HG02798 (cell line): Measurements from ENCODE around the gene SIRT7.
"Not testable (repeated sequence)": the region's sequence is repeated elsewhere in the genome, so short reads cannot be mapped to it uniquely, and the experiment has no call there.

ENCODE experiments used
- ATAC-seq: cut with Tn5 transposase; IDR thresholded peaks from one replicate; pipeline ENCODE4 v1.9.1; 2021; ENCODE audit warnings: mild to moderate bottlenecking; ENCODE audit not compliant: unreplicated experiment, poor library complexity

SIRT7 gene

GRCh38 chr17:81955058-81955681 lies 37.2 kb upstream of the SIRT7 start:
- ATAC-seq: no peak

- no peak for ATAC-seq
Observed at GRCh38 chr17:81954131-81955057, 36.4 kb upstream of the SIRT7 start.

GRCh38 chr17:81953443-81953842 lies 35.5 kb upstream of the SIRT7 start:
- not testable (repeated sequence) for ATAC-seq

GRCh38 chr17:81952792-81953228 lies 34.8 kb upstream of the SIRT7 start:
- ATAC-seq: no peak

- ATAC-seq: no peak
Observed at GRCh38 chr17:81951785-81952684, 34.1 kb upstream of the SIRT7 start.

GRCh38 chr17:81950501-81950900 lies 32.5 kb upstream of the SIRT7 start:
- ATAC-seq: no peak

- no peak for ATAC-seq
Observed at GRCh38 chr17:81948635-81949378, 30.8 kb upstream of the SIRT7 start.

- ATAC-seq: no peak
Observed at GRCh38 chr17:81947189-81947588, 29.2 kb upstream of the SIRT7 start, which contains the start of gene MYADML2. Gene MYADML2 (minus strand): TSS chr17:81947233. CDS start chr17:81941741, 5,492 bp downstream.

- ATAC-seq: no peak
Observed at GRCh38 chr17:81944858-81945257, 26.9 kb upstream of the SIRT7 start.

- no peak for ATAC-seq
Observed at GRCh38 chr17:81942167-81942553, 24.2 kb upstream of the SIRT7 start.

- no peak for ATAC-seq
Observed at GRCh38 chr17:81941484-81942166, 23.6 kb upstream of the SIRT7 start.

- ATAC-seq: no peak
Observed at GRCh38 chr17:81940538-81941483, 22.8 kb upstream of the SIRT7 start.

GRCh38 chr17:81939881-81940385 lies 22.0 kb upstream of the SIRT7 start:
- ATAC-seq: no peak

GRCh38 chr17:81939218-81939617 lies 21.2 kb upstream of the SIRT7 start:
- ATAC-seq: no peak

GRCh38 chr17:81935709-81936084 lies 17.7 kb upstream of the SIRT7 start:
- no peak for ATAC-seq

- ATAC-seq: no peak
Observed at GRCh38 chr17:81934850-81935708, 17.1 kb upstream of the SIRT7 start.

- ATAC-seq: no peak
Observed at GRCh38 chr17:81934098-81934757, 16.3 kb upstream of the SIRT7 start.
